Measurements from ENCODE around the gene KDELR1. TPM values are rescaled to one million over a fixed set of nuclear protein-coding genes. Genes with fewer than 3 reads are reported as not detected.

KDELR1 gene
- total and polyA plus RNA-seq, 2 of the 13 experiments (the other 11 are each of a cell fraction or from before 2014, with no cell fraction given), result 134 to 185 TPM

DNA sequence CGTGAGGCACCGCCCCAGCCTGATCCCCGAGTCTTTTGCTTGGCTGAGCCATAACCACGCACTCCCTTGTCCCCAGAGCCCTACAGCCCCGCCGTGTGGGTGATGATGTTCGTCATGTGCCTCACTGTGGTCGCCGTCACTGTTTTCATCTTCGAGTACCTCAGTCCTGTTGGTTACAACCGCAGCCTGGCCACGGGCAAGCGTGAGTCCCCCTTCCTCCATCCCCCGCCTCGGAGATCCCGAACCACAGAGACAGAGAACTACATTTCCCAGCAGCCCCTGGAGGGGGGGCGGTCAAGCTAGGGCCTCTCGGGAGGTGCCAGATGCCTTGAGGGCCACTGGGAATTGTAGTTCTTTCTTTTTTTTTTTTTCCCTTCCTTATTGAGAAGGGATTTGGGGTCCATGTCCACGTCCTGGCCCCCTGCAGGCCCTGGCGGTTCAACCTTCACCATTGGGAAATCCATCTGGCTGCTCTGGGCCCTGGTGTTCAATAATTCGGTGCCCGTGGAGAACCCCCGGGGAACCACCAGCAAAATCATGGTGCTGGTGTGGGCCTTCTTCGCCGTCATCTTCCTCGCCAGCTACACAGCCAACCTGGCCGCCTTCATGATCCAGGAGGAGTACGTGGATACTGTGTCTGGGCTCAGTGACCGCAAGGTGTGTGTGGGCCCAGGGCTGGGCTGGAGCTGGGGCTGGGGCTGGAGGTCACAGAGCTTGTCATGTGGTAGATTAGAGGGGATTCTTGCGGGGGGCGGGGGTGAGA is 28.0 kb upstream of the KDELR1 start (continued):
- 0 out of 2 replicates have a peak, but pooled peaks have one; percentile 22 for TF ChIP-seq FOXK1 (CRISPR knock-in tag; IDR thresholded peaks at IDR 0.05; ENCODE audit: borderline replicate concordance, low read depth)
- TF ChIP-seq MED1 (CRISPR knock-in tag; IDR thresholded peaks at IDR 0.05), result no peak
- TF ChIP-seq GZF1 (CRISPR knock-in tag; IDR thresholded peaks at IDR 0.05), result no peak
- no peak for TF ChIP-seq ZNF33B (CRISPR knock-in tag; IDR thresholded peaks at IDR 0.05)
- TF ChIP-seq ELF4 (CRISPR knock-in tag; IDR thresholded peaks at IDR 0.05; ENCODE audit: borderline replicate concordance), result no peak
- TF ChIP-seq ZNF839 (CRISPR knock-in tag; IDR thresholded peaks at IDR 0.05; ENCODE audit: borderline replicate concordance), result no peak
- TF ChIP-seq, protein P1, sequence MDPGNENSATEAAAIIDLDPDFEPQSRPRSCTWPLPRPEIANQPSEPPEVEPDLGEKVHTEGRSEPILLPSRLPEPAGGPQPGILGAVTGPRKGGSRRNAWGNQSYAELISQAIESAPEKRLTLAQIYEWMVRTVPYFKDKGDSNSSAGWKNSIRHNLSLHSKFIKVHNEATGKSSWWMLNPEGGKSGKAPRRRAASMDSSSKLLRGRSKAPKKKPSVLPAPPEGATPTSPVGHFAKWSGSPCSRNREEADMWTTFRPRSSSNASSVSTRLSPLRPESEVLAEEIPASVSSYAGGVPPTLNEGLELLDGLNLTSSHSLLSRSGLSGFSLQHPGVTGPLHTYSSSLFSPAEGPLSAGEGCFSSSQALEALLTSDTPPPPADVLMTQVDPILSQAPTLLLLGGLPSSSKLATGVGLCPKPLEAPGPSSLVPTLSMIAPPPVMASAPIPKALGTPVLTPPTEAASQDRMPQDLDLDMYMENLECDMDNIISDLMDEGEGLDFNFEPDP (CRISPR knock-in tag; conservative IDR thresholded peaks at IDR 0.05), result no peak
- no peak for TF ChIP-seq KAT8 (CRISPR knock-in tag; IDR thresholded peaks at IDR 0.05)
- no peak for TF ChIP-seq KLF11 (CRISPR knock-in tag; IDR thresholded peaks at IDR 0.05)
- TF ChIP-seq CCDC6 (CRISPR knock-in tag; IDR thresholded peaks at IDR 0.05), result no peak
- TF ChIP-seq MED13 (CRISPR knock-in tag; IDR thresholded peaks at IDR 0.05), result no peak
- no peak for TF ChIP-seq SPEN (CRISPR knock-in tag; IDR thresholded peaks at IDR 0.05; ENCODE audit: low read depth)
- TF ChIP-seq ZMYM2 (CRISPR knock-in tag; IDR thresholded peaks at IDR 0.05), result no peak
- no peak for TF ChIP-seq PCBP1 (IDR thresholded peaks at IDR 0.05; ENCODE audit: borderline replicate concordance, low read depth, low read length)
- 0 out of 2 replicates have a peak, but pooled peaks have one; percentile 42 for TF ChIP-seq ZNF335 (CRISPR knock-in tag; IDR thresholded peaks at IDR 0.05)
- TF ChIP-seq NKX3-1 (CRISPR knock-in tag; IDR thresholded peaks at IDR 0.05), result no peak
- TF ChIP-seq, protein P2, sequence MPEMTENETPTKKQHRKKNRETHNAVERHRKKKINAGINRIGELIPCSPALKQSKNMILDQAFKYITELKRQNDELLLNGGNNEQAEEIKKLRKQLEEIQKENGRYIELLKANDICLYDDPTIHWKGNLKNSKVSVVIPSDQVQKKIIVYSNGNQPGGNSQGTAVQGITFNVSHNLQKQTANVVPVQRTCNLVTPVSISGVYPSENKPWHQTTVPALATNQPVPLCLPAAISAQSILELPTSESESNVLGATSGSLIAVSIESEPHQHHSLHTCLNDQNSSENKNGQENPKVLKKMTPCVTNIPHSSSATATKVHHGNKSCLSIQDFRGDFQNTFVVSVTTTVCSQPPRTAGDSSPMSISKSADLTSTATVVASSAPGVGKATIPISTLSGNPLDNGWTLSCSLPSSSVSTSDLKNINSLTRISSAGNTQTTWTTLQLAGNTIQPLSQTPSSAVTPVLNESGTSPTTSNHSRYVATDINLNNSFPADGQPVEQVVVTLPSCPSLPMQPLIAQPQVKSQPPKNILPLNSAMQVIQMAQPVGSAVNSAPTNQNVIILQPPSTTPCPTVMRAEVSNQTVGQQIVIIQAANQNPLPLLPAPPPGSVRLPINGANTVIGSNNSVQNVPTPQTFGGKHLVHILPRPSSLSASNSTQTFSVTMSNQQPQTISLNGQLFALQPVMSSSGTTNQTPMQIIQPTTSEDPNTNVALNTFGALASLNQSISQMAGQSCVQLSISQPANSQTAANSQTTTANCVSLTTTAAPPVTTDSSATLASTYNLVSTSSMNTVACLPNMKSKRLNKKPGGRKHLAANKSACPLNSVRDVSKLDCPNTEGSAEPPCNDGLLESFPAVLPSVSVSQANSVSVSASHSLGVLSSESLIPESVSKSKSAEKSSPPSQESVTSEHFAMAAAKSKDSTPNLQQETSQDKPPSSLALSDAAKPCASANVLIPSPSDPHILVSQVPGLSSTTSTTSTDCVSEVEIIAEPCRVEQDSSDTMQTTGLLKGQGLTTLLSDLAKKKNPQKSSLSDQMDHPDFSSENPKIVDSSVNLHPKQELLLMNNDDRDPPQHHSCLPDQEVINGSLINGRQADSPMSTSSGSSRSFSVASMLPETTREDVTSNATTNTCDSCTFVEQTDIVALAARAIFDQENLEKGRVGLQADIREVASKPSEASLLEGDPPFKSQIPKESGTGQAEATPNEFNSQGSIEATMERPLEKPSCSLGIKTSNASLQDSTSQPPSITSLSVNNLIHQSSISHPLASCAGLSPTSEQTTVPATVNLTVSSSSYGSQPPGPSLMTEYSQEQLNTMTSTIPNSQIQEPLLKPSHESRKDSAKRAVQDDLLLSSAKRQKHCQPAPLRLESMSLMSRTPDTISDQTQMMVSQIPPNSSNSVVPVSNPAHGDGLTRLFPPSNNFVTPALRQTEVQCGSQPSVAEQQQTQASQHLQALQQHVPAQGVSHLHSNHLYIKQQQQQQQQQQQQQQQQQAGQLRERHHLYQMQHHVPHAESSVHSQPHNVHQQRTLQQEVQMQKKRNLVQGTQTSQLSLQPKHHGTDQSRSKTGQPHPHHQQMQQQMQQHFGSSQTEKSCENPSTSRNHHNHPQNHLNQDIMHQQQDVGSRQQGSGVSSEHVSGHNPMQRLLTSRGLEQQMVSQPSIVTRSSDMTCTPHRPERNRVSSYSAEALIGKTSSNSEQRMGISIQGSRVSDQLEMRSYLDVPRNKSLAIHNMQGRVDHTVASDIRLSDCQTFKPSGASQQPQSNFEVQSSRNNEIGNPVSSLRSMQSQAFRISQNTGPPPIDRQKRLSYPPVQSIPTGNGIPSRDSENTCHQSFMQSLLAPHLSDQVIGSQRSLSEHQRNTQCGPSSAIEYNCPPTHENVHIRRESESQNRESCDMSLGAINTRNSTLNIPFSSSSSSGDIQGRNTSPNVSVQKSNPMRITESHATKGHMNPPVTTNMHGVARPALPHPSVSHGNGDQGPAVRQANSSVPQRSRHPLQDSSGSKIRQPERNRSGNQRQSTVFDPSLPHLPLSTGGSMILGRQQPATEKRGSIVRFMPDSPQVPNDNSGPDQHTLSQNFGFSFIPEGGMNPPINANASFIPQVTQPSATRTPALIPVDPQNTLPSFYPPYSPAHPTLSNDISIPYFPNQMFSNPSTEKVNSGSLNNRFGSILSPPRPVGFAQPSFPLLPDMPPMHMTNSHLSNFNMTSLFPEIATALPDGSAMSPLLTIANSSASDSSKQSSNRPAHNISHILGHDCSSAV (CRISPR knock-in tag; IDR thresholded peaks at IDR 0.05; ENCODE audit: borderline replicate concordance), result no peak
- TF ChIP-seq ZNF326 (CRISPR knock-in tag; IDR thresholded peaks at IDR 0.05; ENCODE audit: borderline replicate concordance), result no peak

Data from HepG2 (cell line).